ENCODE results near the gene LAMTOR2.

DNA sequence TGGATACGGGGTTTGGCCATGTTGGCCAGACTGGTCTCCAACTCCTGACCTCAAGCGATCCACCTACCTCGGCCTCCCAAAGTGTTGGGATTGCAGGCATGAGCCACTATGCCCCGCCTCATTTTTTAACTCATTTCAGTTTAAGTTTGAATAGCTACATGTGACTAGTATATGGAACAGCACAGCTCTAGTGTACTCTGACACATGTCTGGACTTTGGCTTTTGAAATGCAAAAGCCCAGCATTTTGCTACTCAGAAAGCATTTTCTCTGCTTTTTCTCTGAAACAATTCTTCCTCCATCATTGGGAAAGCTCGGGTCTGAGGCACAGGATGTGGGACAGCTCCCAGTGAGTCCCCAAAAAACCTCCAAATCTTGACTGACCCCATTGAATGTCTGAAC is 29.8 kb upstream of the LAMTOR2 start:
- TF ChIP-seq, protein P1, sequence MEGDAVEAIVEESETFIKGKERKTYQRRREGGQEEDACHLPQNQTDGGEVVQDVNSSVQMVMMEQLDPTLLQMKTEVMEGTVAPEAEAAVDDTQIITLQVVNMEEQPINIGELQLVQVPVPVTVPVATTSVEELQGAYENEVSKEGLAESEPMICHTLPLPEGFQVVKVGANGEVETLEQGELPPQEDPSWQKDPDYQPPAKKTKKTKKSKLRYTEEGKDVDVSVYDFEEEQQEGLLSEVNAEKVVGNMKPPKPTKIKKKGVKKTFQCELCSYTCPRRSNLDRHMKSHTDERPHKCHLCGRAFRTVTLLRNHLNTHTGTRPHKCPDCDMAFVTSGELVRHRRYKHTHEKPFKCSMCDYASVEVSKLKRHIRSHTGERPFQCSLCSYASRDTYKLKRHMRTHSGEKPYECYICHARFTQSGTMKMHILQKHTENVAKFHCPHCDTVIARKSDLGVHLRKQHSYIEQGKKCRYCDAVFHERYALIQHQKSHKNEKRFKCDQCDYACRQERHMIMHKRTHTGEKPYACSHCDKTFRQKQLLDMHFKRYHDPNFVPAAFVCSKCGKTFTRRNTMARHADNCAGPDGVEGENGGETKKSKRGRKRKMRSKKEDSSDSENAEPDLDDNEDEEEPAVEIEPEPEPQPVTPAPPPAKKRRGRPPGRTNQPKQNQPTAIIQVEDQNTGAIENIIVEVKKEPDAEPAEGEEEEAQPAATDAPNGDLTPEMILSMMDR (conservative IDR thresholded peaks at IDR 0.05), result no peak
- no peak for TF ChIP-seq ZFX (IDR thresholded peaks at IDR 0.05)

Data from C4-2B (cell line).